Liver (tissue), 9 donors: ENCODE results near the gene MIPEP. TPM values are rescaled to one million over a fixed set of nuclear protein-coding genes. Genes with fewer than 3 reads are reported as not detected.

Experiments
- DNase-seq: peaks from one replicate; pipeline ENCODE4 v3.0.0-alpha.2; 2017; ENCODE audit warnings: low spot score
- H3K27ac ChIP-seq, 2 donors: one replicate each; pipeline ENCODE4 v1.7.0; 2013; ENCODE audit warnings: inconsistent platforms in 2 of 2, low read length in 2 of 2, control low read depth in 1 of 2, low read depth in 1 of 2, mild to moderate bottlenecking in 1 of 2
- H3K27me3 ChIP-seq, 4 donors: one replicate each; pipeline versions ENCODE4 v1.6.1 to v1.7.0; 2013; ENCODE audit warnings: low read length in 3 of 4, inconsistent platforms in 1 of 4, mild to moderate bottlenecking in 1 of 4, moderate library complexity in 1 of 4; ENCODE audit not compliant: control insufficient read depth in 4 of 4, insufficient read depth in 4 of 4
- H3K36me3 ChIP-seq, 4 donors: one replicate each; pipeline versions ENCODE4 v1.6.1 to v1.7.0; 2013; ENCODE audit warnings: low read length in 3 of 4, mild to moderate bottlenecking in 3 of 4, low read depth in 1 of 4, moderate library complexity in 1 of 4; ENCODE audit not compliant: control insufficient read depth in 4 of 4, insufficient read depth in 3 of 4
- H3K4me1 ChIP-seq, 4 donors: one replicate each; pipeline versions ENCODE4 v1.6.1 to v1.7.0; 2013; ENCODE audit warnings: low read length in 3 of 4, mild to moderate bottlenecking in 3 of 4, moderate library complexity in 1 of 4; ENCODE audit not compliant: control insufficient read depth in 4 of 4, insufficient read depth in 4 of 4
- H3K4me3 ChIP-seq, 3 donors: one replicate each; pipeline versions ENCODE4 v1.6.1 to v1.7.0; 2013; ENCODE audit warnings: low read length in 3 of 3, control low read depth in 1 of 3, low read depth in 1 of 3, mild to moderate bottlenecking in 1 of 3
- H3K9ac ChIP-seq, 2 donors: one replicate each; pipeline ENCODE4 v1.7.0; 2013; ENCODE audit warnings: low read length in 2 of 2, mild to moderate bottlenecking in 2 of 2, moderate library complexity in 2 of 2, control low read depth in 1 of 2, low read depth in 1 of 2
- H3K9me3 ChIP-seq, 4 donors: one replicate each; pipeline versions ENCODE4 v1.6.1 to v1.7.0; 2013; ENCODE audit warnings: low read length in 3 of 4; ENCODE audit not compliant: control insufficient read depth in 4 of 4
- EGR1 ChIP-seq, 2 donors: IDR thresholded peaks; 2 replicates each; pipeline ENCODE4 v1.6.1; 2016 to 2018; ENCODE audit warnings: antibody characterized with exemption in 2 of 2, low read depth in 2 of 2
- FOXA1 ChIP-seq: IDR thresholded peaks from 2 replicates; pipeline ENCODE4 v1.6.1; 2016; ENCODE audit warnings: antibody characterized with exemption
- FOXA2 ChIP-seq: IDR thresholded peaks from 2 replicates; pipeline ENCODE4 v1.6.1; 2016; ENCODE audit warnings: antibody characterized with exemption
- GABPA ChIP-seq, 2 donors: IDR thresholded peaks in 1 of 2; conservative IDR thresholded peaks in 1 of 2; 2 replicates each; pipeline ENCODE4 v1.6.1; 2016; ENCODE audit warnings: antibody characterized with exemption in 2 of 2, mild to moderate bottlenecking in 1 of 2, moderate library complexity in 1 of 2
- HNF4A ChIP-seq, 2 donors: conservative IDR thresholded peaks; 2 replicates each; pipeline ENCODE4 v1.6.1; 2016; ENCODE audit warnings: antibody characterized with exemption in 2 of 2, mild to moderate bottlenecking in 2 of 2
- HNF4G ChIP-seq: IDR thresholded peaks from 2 replicates; pipeline ENCODE4 v1.6.1; 2016; ENCODE audit warnings: antibody characterized with exemption
- JUND ChIP-seq, 2 donors: IDR thresholded peaks; 2 replicates each; pipeline ENCODE4 v1.6.1; 2016; ENCODE audit warnings: antibody characterized with exemption in 2 of 2
- NR2F2 ChIP-seq: IDR thresholded peaks from 2 replicates; pipeline ENCODE4 v1.6.1; 2016; ENCODE audit warnings: antibody characterized with exemption
- RAD21 ChIP-seq, 2 donors: IDR thresholded peaks; 2 replicates each; pipeline ENCODE4 v1.6.1; 2016; ENCODE audit warnings: antibody characterized with exemption in 2 of 2, mild to moderate bottlenecking in 2 of 2
- RXRA ChIP-seq, 2 donors: IDR thresholded peaks; 2 replicates each; pipeline ENCODE4 v1.6.1; 2017 to 2018; ENCODE audit warnings: antibody characterized with exemption in 2 of 2, mild to moderate bottlenecking in 1 of 2
- SP1 ChIP-seq: IDR thresholded peaks from 2 replicates; pipeline ENCODE4 v1.6.1; 2018; ENCODE audit warnings: antibody characterized with exemption, mild to moderate bottlenecking
- TAF1 ChIP-seq: conservative IDR thresholded peaks from 2 replicates; pipeline ENCODE4 v1.6.1; 2016; ENCODE audit warnings: antibody characterized with exemption, mild to moderate bottlenecking
- YY1 ChIP-seq: IDR thresholded peaks from 2 replicates; pipeline ENCODE4 v1.6.1; 2016; ENCODE audit warnings: antibody characterized with exemption, mild to moderate bottlenecking
- WGBS: extraction: QIAGEN DNeasy Blood & Tissue Kit; methylation state at CpG from one replicate; pipeline ENCODE4 v1.1.7; 2013; 5-methylcytosine and 5-hydroxymethylcytosine counted together
- polyA plus RNA-seq, 2 donors: library from polyadenylated mRNA; stranded (reverse) in 1 of 2; unstranded in 1 of 2; fragments of 200-250 nt in 1 of 2; fragments of >200 nt in 1 of 2; fragmentation: Nextera tagmentation in 1 of 2; extraction: Ambion mirVana in 1 of 2; gene quantifications; one replicate each; pipeline versions ENCODE4 v1.2.1 to v1.2.3, GENCODE V29; 2013 to 2015
- total RNA-seq, 2 donors: library from RNA; depleted of rRNA; stranded (reverse); fragments of >200 nt; gene quantifications; one replicate each; pipeline ENCODE4 v1.2.3, GENCODE V29; 2014
- TF ChIP-seq, protein P1 (sequence below): fragments of 150-350 bp; IDR thresholded peaks from 2 replicates; pipeline ENCODE4 v1.5.1; 2017; ENCODE audit warnings: improper control_type of control experiment, low read depth, low read length; ENCODE audit not compliant: missing input control
- TF ChIP-seq, protein P2 (sequence below): IDR thresholded peaks from 2 replicates; pipeline ENCODE4 v1.6.1; 2016; ENCODE audit warnings: antibody characterized with exemption
- TF ChIP-seq, protein P3 (sequence below): IDR thresholded peaks from 2 replicates; pipeline ENCODE4 v1.6.1; 2016; ENCODE audit warnings: antibody characterized with exemption
- TF ChIP-seq, protein P4 (sequence below): IDR thresholded peaks from 2 replicates; pipeline ENCODE4 v1.6.1; 2016; ENCODE audit warnings: antibody characterized with exemption
- TF ChIP-seq, protein P5 (sequence below): IDR thresholded peaks from 2 replicates; pipeline ENCODE4 v1.6.1; 2016; ENCODE audit warnings: antibody characterized with exemption, mild to moderate bottlenecking
- donor health status: healthy.
- donor health status: healthy.
- donor health status: healthy.
- donor health status: healthy.
- donor health status: healthy.

MIPEP gene
- total and polyA plus RNA-seq, 4 donors, result 7.4 to 11.7 (median 10.2) TPM

DNA sequence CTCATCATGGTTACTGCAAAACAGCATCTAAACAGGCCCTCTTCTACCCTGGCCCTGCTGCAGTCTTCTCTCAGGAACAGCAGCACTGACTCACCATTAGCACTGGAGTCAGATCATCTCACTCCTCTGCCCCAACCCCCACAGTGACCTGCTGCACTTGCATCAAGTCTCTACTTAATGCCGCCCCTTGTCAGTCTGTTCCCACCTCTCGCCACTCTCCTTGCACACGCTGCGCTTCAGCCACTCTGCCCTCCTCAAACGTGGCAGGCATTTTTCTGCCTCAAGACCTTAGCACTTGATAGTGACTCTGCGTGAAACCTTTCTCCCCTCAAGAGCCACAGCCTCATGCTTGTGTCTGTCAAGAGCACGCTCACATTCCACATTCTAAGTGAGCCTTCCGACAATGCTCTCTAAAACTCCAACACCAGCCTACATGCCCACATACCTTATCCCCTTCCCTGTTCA, 22.1 kb downstream of the MIPEP start (continued):
- TF ChIP-seq, protein P1, sequence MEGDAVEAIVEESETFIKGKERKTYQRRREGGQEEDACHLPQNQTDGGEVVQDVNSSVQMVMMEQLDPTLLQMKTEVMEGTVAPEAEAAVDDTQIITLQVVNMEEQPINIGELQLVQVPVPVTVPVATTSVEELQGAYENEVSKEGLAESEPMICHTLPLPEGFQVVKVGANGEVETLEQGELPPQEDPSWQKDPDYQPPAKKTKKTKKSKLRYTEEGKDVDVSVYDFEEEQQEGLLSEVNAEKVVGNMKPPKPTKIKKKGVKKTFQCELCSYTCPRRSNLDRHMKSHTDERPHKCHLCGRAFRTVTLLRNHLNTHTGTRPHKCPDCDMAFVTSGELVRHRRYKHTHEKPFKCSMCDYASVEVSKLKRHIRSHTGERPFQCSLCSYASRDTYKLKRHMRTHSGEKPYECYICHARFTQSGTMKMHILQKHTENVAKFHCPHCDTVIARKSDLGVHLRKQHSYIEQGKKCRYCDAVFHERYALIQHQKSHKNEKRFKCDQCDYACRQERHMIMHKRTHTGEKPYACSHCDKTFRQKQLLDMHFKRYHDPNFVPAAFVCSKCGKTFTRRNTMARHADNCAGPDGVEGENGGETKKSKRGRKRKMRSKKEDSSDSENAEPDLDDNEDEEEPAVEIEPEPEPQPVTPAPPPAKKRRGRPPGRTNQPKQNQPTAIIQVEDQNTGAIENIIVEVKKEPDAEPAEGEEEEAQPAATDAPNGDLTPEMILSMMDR, result no peak
- TF ChIP-seq HNF4A (conservative IDR thresholded peaks at IDR 0.05), result no peak
- no peak for TF ChIP-seq GABPA (IDR thresholded peaks at IDR 0.05 in 1 of 2, conservative IDR thresholded peaks at IDR 0.05 in 1 of 2)
- no peak for TF ChIP-seq FOXA1
- TF ChIP-seq RXRA (IDR thresholded peaks at IDR 0.05), result no peak
- TF ChIP-seq JUND (IDR thresholded peaks at IDR 0.05), result no peak

DNA sequence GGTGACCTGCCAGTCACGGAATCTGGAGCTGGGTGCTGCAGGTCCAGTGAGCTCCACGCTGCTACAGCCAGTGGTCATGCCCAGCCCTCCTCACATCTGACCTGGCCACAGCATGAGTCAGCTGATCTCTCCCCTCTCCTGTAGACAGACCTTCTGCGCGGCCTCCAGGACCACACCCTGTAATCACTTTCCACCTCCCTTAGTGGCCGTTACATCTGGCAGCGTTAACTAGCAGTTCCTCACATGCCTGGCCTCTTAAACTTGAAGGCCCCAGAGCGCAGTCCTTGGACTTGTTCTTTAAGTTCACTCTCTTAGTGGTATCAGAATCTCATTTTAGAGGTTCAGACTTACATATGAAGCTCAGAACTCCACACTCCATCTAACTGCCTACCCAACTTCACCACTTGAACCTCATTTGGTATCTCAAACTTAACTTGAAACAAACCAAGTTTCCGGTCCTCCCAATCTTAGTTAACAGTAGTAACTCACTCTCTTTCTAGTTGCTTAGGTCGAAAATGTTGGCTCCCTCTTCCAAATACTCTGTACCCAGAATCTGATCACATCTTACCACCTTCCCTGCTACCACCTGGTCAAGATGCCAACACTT, 22.7 kb downstream of the MIPEP start:
- Histone ChIP-seq H3K27ac (no peak overlapping the region), H3K27me3 (no peaks in the 10 kb centered on the region), H3K4me3 (no peak overlapping the region), H3K4me1 (no peaks in the 10 kb centered on the region), H3K9ac (no peak overlapping the region), H3K36me3 (no peaks in the 10 kb centered on the region), H3K9me3 (no peaks in the 10 kb centered on the region)
- 91% methylated on average over 9 of the region's 9 CpGs for WGBS
- peak; percentile 75 for DNase-seq
- TF ChIP-seq JUND (IDR thresholded peaks at IDR 0.05) (no peak), HNF4A (conservative IDR thresholded peaks at IDR 0.05) (no peak), NR2F2 (no peak), GABPA (IDR thresholded peaks at IDR 0.05 in 1 of 2, conservative IDR thresholded peaks at IDR 0.05 in 1 of 2) (no peak), SP1 (no peak), FOXA1 (no peak), RXRA (IDR thresholded peaks at IDR 0.05) (no peak), RAD21 (IDR thresholded peaks at IDR 0.05) (no peak), EGR1 (IDR thresholded peaks at IDR 0.05; ENCODE audit: low read depth in 2 of 2) (no peak), TAF1 (no peak), YY1 (no peak), FOXA2 (no peak), HNF4G (no peak)
- TF ChIP-seq, protein P2, sequence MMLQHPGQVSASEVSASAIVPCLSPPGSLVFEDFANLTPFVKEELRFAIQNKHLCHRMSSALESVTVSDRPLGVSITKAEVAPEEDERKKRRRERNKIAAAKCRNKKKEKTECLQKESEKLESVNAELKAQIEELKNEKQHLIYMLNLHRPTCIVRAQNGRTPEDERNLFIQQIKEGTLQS, result no peak
- TF ChIP-seq, protein P3, sequence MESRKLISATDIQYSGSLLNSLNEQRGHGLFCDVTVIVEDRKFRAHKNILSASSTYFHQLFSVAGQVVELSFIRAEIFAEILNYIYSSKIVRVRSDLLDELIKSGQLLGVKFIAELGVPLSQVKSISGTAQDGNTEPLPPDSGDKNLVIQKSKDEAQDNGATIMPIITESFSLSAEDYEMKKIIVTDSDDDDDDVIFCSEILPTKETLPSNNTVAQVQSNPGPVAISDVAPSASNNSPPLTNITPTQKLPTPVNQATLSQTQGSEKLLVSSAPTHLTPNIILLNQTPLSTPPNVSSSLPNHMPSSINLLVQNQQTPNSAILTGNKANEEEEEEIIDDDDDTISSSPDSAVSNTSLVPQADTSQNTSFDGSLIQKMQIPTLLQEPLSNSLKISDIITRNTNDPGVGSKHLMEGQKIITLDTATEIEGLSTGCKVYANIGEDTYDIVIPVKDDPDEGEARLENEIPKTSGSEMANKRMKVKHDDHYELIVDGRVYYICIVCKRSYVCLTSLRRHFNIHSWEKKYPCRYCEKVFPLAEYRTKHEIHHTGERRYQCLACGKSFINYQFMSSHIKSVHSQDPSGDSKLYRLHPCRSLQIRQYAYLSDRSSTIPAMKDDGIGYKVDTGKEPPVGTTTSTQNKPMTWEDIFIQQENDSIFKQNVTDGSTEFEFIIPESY, result no peak
- TF ChIP-seq, protein P4, sequence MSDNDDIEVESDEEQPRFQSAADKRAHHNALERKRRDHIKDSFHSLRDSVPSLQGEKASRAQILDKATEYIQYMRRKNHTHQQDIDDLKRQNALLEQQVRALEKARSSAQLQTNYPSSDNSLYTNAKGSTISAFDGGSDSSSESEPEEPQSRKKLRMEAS, result no peak
- TF ChIP-seq, protein P5, sequence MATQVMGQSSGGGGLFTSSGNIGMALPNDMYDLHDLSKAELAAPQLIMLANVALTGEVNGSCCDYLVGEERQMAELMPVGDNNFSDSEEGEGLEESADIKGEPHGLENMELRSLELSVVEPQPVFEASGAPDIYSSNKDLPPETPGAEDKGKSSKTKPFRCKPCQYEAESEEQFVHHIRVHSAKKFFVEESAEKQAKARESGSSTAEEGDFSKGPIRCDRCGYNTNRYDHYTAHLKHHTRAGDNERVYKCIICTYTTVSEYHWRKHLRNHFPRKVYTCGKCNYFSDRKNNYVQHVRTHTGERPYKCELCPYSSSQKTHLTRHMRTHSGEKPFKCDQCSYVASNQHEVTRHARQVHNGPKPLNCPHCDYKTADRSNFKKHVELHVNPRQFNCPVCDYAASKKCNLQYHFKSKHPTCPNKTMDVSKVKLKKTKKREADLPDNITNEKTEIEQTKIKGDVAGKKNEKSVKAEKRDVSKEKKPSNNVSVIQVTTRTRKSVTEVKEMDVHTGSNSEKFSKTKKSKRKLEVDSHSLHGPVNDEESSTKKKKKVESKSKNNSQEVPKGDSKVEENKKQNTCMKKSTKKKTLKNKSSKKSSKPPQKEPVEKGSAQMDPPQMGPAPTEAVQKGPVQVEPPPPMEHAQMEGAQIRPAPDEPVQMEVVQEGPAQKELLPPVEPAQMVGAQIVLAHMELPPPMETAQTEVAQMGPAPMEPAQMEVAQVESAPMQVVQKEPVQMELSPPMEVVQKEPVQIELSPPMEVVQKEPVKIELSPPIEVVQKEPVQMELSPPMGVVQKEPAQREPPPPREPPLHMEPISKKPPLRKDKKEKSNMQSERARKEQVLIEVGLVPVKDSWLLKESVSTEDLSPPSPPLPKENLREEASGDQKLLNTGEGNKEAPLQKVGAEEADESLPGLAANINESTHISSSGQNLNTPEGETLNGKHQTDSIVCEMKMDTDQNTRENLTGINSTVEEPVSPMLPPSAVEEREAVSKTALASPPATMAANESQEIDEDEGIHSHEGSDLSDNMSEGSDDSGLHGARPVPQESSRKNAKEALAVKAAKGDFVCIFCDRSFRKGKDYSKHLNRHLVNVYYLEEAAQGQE, result no peak
- TF ChIP-seq, protein P1, result no peak
